Endodermal cell (in vitro differentiated cells): Measurements from ENCODE around the gene EML4. TPM values are rescaled to one million over a fixed set of nuclear protein-coding genes. Genes with fewer than 3 reads are reported as not detected.

Experiments used
- DNase-seq: peaks from one replicate; pipeline ENCODE4 v3.0.0-alpha.2; 2017
- H3K27ac ChIP-seq: 2 replicates; pipeline ENCODE4 v1.5.1; 2013; ENCODE audit warnings: mild to moderate bottlenecking, low read depth, low read length, moderate library complexity
- H3K27me3 ChIP-seq: 2 replicates; pipeline ENCODE4 v1.6.1; 2013; ENCODE audit warnings: mild to moderate bottlenecking, low read length, moderate library complexity; ENCODE audit not compliant: insufficient read depth, control insufficient read depth, poor library complexity, severe bottlenecking
- H3K36me3 ChIP-seq: 2 replicates; pipeline ENCODE4 v1.7.0; 2013; ENCODE audit warnings: mild to moderate bottlenecking, low read length, moderate library complexity; ENCODE audit not compliant: control insufficient read depth, insufficient read depth
- H3K4me1 ChIP-seq: one replicate; pipeline ENCODE4 v1.7.0; 2013; ENCODE audit warnings: low read length; ENCODE audit not compliant: control insufficient read depth, insufficient read depth
- H3K4me3 ChIP-seq: 2 replicates; pipeline ENCODE4 v1.5.1; 2013; ENCODE audit warnings: mild to moderate bottlenecking, low read length, moderate library complexity
- H3K9ac ChIP-seq: 2 replicates; pipeline ENCODE4 v1.6.1; 2013; ENCODE audit warnings: mild to moderate bottlenecking, low read length, moderate library complexity; ENCODE audit not compliant: poor library complexity, severe bottlenecking; ENCODE audit errors: extremely low read depth
- H3K9me3 ChIP-seq: 2 replicates; pipeline ENCODE4 v1.6.1; 2013; ENCODE audit warnings: mild to moderate bottlenecking, low read length, moderate library complexity; ENCODE audit not compliant: control insufficient read depth
- H3K27ac Mint-ChIP-seq: 2 replicates; pipeline ENCODE4 v1.8.0; 2020; ENCODE audit warnings: mixed read lengths
- H3K27me3 Mint-ChIP-seq: 2 replicates; pipeline ENCODE4 v1.8.0; 2021; ENCODE audit warnings: mild to moderate bottlenecking, mixed read lengths; ENCODE audit not compliant: insufficient read depth
- H3K36me3 Mint-ChIP-seq: 2 replicates; pipeline ENCODE4 v1.8.0; 2020; ENCODE audit warnings: low read depth, mixed read lengths
- H3K4me1 Mint-ChIP-seq: 2 replicates; pipeline ENCODE4 v1.8.0; 2020; ENCODE audit warnings: mixed read lengths
- H3K4me3 Mint-ChIP-seq: 2 replicates; pipeline ENCODE4 v1.8.0; 2020; ENCODE audit warnings: mild to moderate bottlenecking, moderate library complexity, mixed read lengths
- H3K9me3 Mint-ChIP-seq: 2 replicates; pipeline ENCODE4 v1.8.0; 2020; ENCODE audit warnings: mild to moderate bottlenecking, mixed read lengths
- WGBS, 2 experiments: methylation state at CpG; one replicate each; pipeline versions ENCODE4 v1.1.5 to v1.1.7; 2013; ENCODE audit warnings: missing lambda C conversion rate in 2 of 2, mixed read lengths in 1 of 2; ENCODE audit not compliant: insufficient coverage in 1 of 2, insufficient read length in 1 of 2; 5-methylcytosine and 5-hydroxymethylcytosine counted together
- total RNA-seq, 2 donors: library from RNA; stranded (reverse); fragmentation: NEBNext Ultra II Directional in 1 of 2; extraction: Animal tissue kit (Norgen Biotek cat#: 25700) in 1 of 2; gene quantifications; 2 replicates in 1 of 2; 3 replicates in 1 of 2; pipeline ENCODE4 v1.2.1, GENCODE V29; 2021
- TF ChIP-seq, protein P1 (sequence below): fragments of 200-600 bp; sonication (generic); conservative IDR thresholded peaks from 2 replicates; pipeline ENCODE4 v1.5.0; 2021; ENCODE audit warnings: antibody characterized with exemption, mild to moderate bottlenecking

The EML4 gene
- total RNA-seq, 2 donors from 2014 or later = 84.6 to 90.9 TPM

- Histone ChIP-seq H3K27me3 (no peaks in the 10 kb centered on the region), H3K4me1 (peaks cover 4% of the 10 kb centered on the region), H3K27ac (peak overlapping the region; percentile 39), H3K9ac (peak overlapping the region; percentile 67), H3K36me3 (no peaks in the 10 kb centered on the region), H3K4me3 (peak overlapping the region; percentile 93), H3K9me3 (no peaks in the 10 kb centered on the region)
- H3K27ac Mint-ChIP-seq = no peak overlapping the region
- H3K27me3 Mint-ChIP-seq = no peaks in the 10 kb centered on the region
- H3K4me1 Mint-ChIP-seq = peaks cover 4% of the 10 kb centered on the region
- no peak overlapping the region for H3K4me3 Mint-ChIP-seq
- 0 to 1% methylated on average over 4 to 10 of the region's 10 CpGs for WGBS, 2 experiments
- TF ChIP-seq, protein P1, sequence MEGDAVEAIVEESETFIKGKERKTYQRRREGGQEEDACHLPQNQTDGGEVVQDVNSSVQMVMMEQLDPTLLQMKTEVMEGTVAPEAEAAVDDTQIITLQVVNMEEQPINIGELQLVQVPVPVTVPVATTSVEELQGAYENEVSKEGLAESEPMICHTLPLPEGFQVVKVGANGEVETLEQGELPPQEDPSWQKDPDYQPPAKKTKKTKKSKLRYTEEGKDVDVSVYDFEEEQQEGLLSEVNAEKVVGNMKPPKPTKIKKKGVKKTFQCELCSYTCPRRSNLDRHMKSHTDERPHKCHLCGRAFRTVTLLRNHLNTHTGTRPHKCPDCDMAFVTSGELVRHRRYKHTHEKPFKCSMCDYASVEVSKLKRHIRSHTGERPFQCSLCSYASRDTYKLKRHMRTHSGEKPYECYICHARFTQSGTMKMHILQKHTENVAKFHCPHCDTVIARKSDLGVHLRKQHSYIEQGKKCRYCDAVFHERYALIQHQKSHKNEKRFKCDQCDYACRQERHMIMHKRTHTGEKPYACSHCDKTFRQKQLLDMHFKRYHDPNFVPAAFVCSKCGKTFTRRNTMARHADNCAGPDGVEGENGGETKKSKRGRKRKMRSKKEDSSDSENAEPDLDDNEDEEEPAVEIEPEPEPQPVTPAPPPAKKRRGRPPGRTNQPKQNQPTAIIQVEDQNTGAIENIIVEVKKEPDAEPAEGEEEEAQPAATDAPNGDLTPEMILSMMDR = no peak
- no peak for DNase-seq
- no peaks in the 10 kb centered on the region for H3K36me3 Mint-ChIP-seq
- no peaks in the 10 kb centered on the region for H3K9me3 Mint-ChIP-seq
These were observed 845 bp downstream of the EML4 start for GRCh38 chr2:42169874-42170521.

DNA sequence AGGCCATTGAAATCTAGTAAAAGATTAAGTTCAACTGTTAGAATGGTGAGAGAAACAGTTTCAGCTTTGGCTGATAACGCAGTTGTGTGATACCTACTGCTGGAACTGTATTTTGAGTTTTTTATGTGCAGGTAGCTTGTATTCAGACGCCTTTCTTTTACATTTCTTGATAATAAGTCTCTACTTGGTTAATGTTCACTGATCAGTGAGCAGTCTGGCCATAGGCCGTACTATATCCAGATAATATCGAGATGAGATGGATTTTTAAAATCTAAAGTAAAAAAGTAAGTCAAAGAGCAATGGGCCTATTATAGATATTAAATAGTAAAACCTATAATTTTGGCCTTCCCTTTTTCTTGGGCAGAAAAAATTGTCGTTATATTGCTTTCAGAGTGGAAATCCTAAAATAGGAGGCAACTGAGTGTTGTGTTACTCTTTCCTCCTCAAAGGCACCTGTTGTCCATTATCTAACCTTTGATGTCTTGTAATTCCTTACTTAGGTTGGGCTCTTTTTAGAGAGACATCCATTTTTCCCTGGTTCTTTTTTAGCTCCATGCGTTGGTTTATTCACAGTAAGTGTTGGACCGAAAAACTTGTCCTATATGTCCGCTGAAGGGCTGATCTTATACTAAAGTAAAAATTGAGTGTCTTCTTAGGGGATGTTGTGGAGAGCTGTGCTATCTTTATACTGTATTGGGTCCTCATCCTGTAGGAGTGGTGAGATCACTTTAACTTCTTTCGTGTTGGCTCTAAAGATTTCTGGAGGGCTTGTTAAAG lies 1.7 kb downstream of the EML4 start:
- TF ChIP-seq, protein P1 = no peak
- DNase-seq = no peak
- Mint-ChIP-seq H3K27me3 (no peaks in the 10 kb centered on the region), H3K9me3 (no peaks in the 10 kb centered on the region), H3K36me3 (no peaks in the 10 kb centered on the region), H3K4me3 (no peak overlapping the region), H3K4me1 (peaks cover 4% of the 10 kb centered on the region), H3K27ac (no peak overlapping the region)
- peak overlapping the region; percentile 93 for H3K4me3 ChIP-seq
- no peaks in the 10 kb centered on the region for H3K9me3 ChIP-seq
- H3K4me1 ChIP-seq = peaks cover 4% of the 10 kb centered on the region
- no peaks in the 10 kb centered on the region for H3K27me3 ChIP-seq
- no peak overlapping the region for H3K27ac ChIP-seq
- 62 to 72% methylated on average over 5 to 9 of the region's 9 CpGs for WGBS, 2 experiments
- H3K36me3 ChIP-seq = no peaks in the 10 kb centered on the region
- peak overlapping the region; percentile 67 for H3K9ac ChIP-seq

DNA sequence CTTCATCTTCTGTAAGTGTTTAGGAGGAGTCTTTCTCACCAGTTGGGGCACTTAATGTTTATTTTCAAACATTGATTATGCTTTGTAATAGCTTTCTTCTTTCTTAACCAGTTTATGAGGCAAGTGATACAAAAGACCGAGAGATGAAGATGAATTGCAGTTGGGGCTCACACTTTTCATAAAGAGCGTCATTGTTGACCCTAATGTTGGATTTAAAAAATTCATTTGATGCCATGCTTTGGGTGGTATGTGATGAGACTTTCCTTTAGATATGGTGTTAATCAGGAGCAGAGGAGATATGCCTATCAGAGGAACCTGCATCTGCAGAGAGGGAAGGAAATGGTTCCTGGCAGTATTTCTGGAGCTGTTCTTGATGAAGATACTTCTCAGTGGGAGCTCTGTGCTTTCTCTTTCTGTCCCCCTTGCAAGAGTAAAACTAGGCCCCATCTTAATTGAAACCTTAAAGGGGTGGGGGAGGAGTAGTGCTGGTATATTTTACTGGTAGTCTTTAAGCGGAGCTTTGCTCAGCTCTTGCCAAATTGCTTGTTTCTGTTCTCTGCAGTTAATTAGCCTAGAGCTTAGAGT lies 2.3 kb downstream of the EML4 start:
- Histone ChIP-seq H3K27me3 (no peaks in the 10 kb centered on the region), H3K4me3 (peak overlapping the region; percentile 93), H3K9ac (no peak overlapping the region), H3K9me3 (no peaks in the 10 kb centered on the region), H3K36me3 (no peaks in the 10 kb centered on the region), H3K27ac (no peak overlapping the region), H3K4me1 (peaks cover 4% of the 10 kb centered on the region)
- Mint-ChIP-seq H3K4me3 (no peak overlapping the region), H3K9me3 (no peaks in the 10 kb centered on the region), H3K4me1 (peaks cover 4% of the 10 kb centered on the region), H3K27me3 (no peaks in the 10 kb centered on the region), H3K27ac (no peak overlapping the region), H3K36me3 (peaks cover 4% of the 10 kb centered on the region)
- no peak for DNase-seq
- TF ChIP-seq, protein P1 = no peak
- 61 to 100% methylated on average over 2 to 3 of the region's 3 CpGs for WGBS, 2 experiments
